Thymus (tissue), 11 donors: ENCODE results near the gene PTMA. TPM values are rescaled to one million over a fixed set of nuclear protein-coding genes. Genes with fewer than 3 reads are reported as not detected.
"Not testable (repeated sequence)": the region's sequence is repeated elsewhere in the genome, so short reads cannot be mapped to it uniquely, and the experiment has no call there.

Experiments used
- DNase-seq, 9 donors: peaks; one replicate each; pipeline ENCODE4 v3.0.0-alpha.2; 2013; ENCODE audit warnings: low spot score in 9 of 9, low read depth in 6 of 9, missing footprints in 1 of 9
- H3K27ac ChIP-seq, 2 donors: one replicate each; pipeline ENCODE4 v1.5.1; 2013; ENCODE audit warnings: control low read depth in 1 of 2, low read depth in 1 of 2, low read length in 1 of 2, mild to moderate bottlenecking in 1 of 2, moderate library complexity in 1 of 2
- H3K27me3 ChIP-seq, 2 donors: one replicate each; pipeline ENCODE4 v1.5.1; 2013; ENCODE audit warnings: low read length in 1 of 2; ENCODE audit not compliant: control insufficient read depth in 2 of 2, insufficient read depth in 1 of 2
- H3K36me3 ChIP-seq, 2 donors: one replicate each; pipeline ENCODE4 v1.5.1; 2013; ENCODE audit warnings: low read length in 1 of 2, mild to moderate bottlenecking in 1 of 2, moderate library complexity in 1 of 2; ENCODE audit not compliant: control insufficient read depth in 2 of 2, insufficient read depth in 2 of 2
- H3K4me1 ChIP-seq, 2 donors: one replicate each; pipeline ENCODE4 v1.5.1; 2013; ENCODE audit warnings: low read length in 2 of 2; ENCODE audit not compliant: control insufficient read depth in 2 of 2, insufficient read depth in 2 of 2
- H3K4me3 ChIP-seq, 2 donors: one replicate each; pipeline ENCODE4 v1.5.1; 2013; ENCODE audit warnings: low read length in 2 of 2, control low read depth in 1 of 2, mild to moderate bottlenecking in 1 of 2
- H3K9me3 ChIP-seq, 2 donors: one replicate each; pipeline ENCODE4 v1.5.1; 2013; ENCODE audit warnings: low read length in 1 of 2, mild to moderate bottlenecking in 1 of 2; ENCODE audit not compliant: control insufficient read depth in 2 of 2, insufficient read depth in 1 of 2
- WGBS: extraction: QIAGEN DNeasy Blood & Tissue Kit; methylation state at CpG from one replicate; pipeline ENCODE4 v1.1.7; 2013; 5-methylcytosine and 5-hydroxymethylcytosine counted together
- polyA plus RNA-seq: library from polyadenylated mRNA; stranded (reverse); fragments of 200-250 nt; gene quantifications from one replicate; pipeline ENCODE4 v1.2.3, GENCODE V29; 2013
- total RNA-seq: library from RNA; stranded (reverse); fragments of 120-200 nt; gene quantifications from one replicate; pipeline ENCODE4 v1.2.4, GENCODE V29; 2013
- donor health status: healthy.

The PTMA gene
- total and polyA plus RNA-seq, 2 donors, result 2,183 to 3,368 TPM

- H3K4me1 ChIP-seq, result peaks cover 16 to 35% of the 10 kb centered on the region in 2 donors
- 54% methylated on average over 18 of the region's 18 CpGs for WGBS
- H3K27ac ChIP-seq, result peak overlapping the region; percentile 69 to 79
- peak overlapping the region; percentile 95 to 99 for H3K4me3 ChIP-seq
- not testable (repeated sequence) for H3K27me3 ChIP-seq, DNase-seq, H3K9me3 ChIP-seq
- peaks cover 33 to 49% of the 10 kb centered on the region in 2 donors for H3K36me3 ChIP-seq
Measured at GRCh38 chr2:231712451-231713021, 4.2 kb downstream of the PTMA start.

GRCh38 chr2:231713406-231713729 lies 5.0 kb downstream of the PTMA start:
- DNase-seq, H3K27me3 ChIP-seq, H3K4me3 ChIP-seq, H3K9me3 ChIP-seq: not testable (repeated sequence)
- H3K4me1 ChIP-seq, result peaks cover 16 to 43% of the 10 kb centered on the region in 2 donors
- peaks cover 33 to 49% of the 10 kb centered on the region in 2 donors for H3K36me3 ChIP-seq
- peak overlapping the region; percentile 74 to 84 for H3K27ac ChIP-seq

- no peak overlapping the region for H3K4me3 ChIP-seq
Measured at GRCh38 chr2:231713730-231714638, 5.7 kb downstream of the PTMA start.

GRCh38 chr2:231714639-231715498 lies 6.5 kb downstream of the PTMA start:
- Histone ChIP-seq H3K4me1 (peaks cover 16 to 44% of the 10 kb centered on the region in 2 donors), H3K27ac (peak overlapping the region; percentile 58 to 84), H3K36me3 (peaks cover 33 to 47% of the 10 kb centered on the region in 2 donors), H3K4me3 (no peak overlapping the region), H3K9me3 (peaks cover 0 to 4% of the 10 kb centered on the region in 2 donors), H3K27me3 (no peaks in the 10 kb centered on the region)
- 74% methylated on average over 17 of the region's 17 CpGs for WGBS
- peak in 7 of 9 donors; percentile 49 to 87 (median 79) for DNase-seq

More at GRCh38 chr2:231713730-231714638, 5.7 kb downstream of the PTMA start:
- WGBS, result 35% methylated on average over 15 of the region's 15 CpGs
- Histone ChIP-seq H3K9me3 (peaks cover 0 to 4% of the 10 kb centered on the region in 2 donors), H3K4me1 (peaks cover 16 to 44% of the 10 kb centered on the region in 2 donors), H3K27ac (peak overlapping the region; percentile 74 to 84), H3K36me3 (peaks cover 33 to 49% of the 10 kb centered on the region in 2 donors), H3K27me3 (no peaks in the 10 kb centered on the region)
- DNase-seq, result peak in 8 of 9 donors; percentile 67 to 91 (median 82)

- Histone ChIP-seq H3K27ac (peak overlapping the region in 1 of 2 donors; percentile 84), H3K27me3 (no peaks in the 10 kb centered on the region), H3K36me3 (peaks cover 33 to 44% of the 10 kb centered on the region in 2 donors), H3K4me3 (no peak overlapping the region), H3K9me3 (peaks cover 0 to 4% of the 10 kb centered on the region in 2 donors), H3K4me1 (peaks cover 16 to 44% of the 10 kb centered on the region in 2 donors)
- DNase-seq, result no peak
- 64% methylated on average over 5 of the region's 5 CpGs for WGBS
Measured at GRCh38 chr2:231715499-231715837, 7.1 kb downstream of the PTMA start.

- Histone ChIP-seq H3K27me3 (no peaks in the 10 kb centered on the region), H3K36me3 (peaks cover 33 to 38% of the 10 kb centered on the region in 2 donors), H3K4me1 (peaks cover 16 to 44% of the 10 kb centered on the region in 2 donors), H3K27ac (no peak overlapping the region), H3K9me3 (peaks cover 0 to 4% of the 10 kb centered on the region in 2 donors), H3K4me3 (no peak overlapping the region)
- WGBS, result 97% methylated on average over 8 of the region's 8 CpGs
- no peak for DNase-seq
Measured at GRCh38 chr2:231715988-231716616, 7.8 kb downstream of the PTMA start.

- Histone ChIP-seq H3K4me3 (no peak overlapping the region), H3K9me3 (peaks cover 0 to 4% of the 10 kb centered on the region in 2 donors), H3K27me3 (no peaks in the 10 kb centered on the region), H3K36me3 (peaks cover 28 to 31% of the 10 kb centered on the region in 2 donors), H3K27ac (peak overlapping the region in 1 of 2 donors; percentile 32), H3K4me1 (peaks cover 13 to 46% of the 10 kb centered on the region in 2 donors)
- WGBS, result 96% methylated on average over 11 of the region's 11 CpGs
- DNase-seq, result no peak
Measured at GRCh38 chr2:231716666-231717280, 8.4 kb downstream of the PTMA start.
